HL-60 (cell line): ENCODE results near the gene C1QL1.

Experiments used
- DNase-seq, 2 experiments: peaks; one replicate each; pipeline ENCODE4 v3.0.0-alpha.2; 2010 to 2020; ENCODE audit warnings: low read depth in 1 of 2, low spot score in 1 of 2
- H3K27ac ChIP-seq: fragments of 250-450 bp; sonication (Bioruptor Pico); replicated peaks from 2 replicates; pipeline ENCODE4 v1.5.1; 2020; ENCODE audit warnings: mild to moderate bottlenecking, moderate library complexity
- H3K27me3 ChIP-seq: fragments of 250-450 bp; sonication (Bioruptor Pico); 2 replicates; pipeline ENCODE4 v1.5.1; 2021; ENCODE audit warnings: mild to moderate bottlenecking, moderate library complexity; ENCODE audit not compliant: insufficient read depth, poor library complexity, severe bottlenecking
- H3K4me3 ChIP-seq: replicated peaks from 2 replicates; pipeline ENCODE4 v1.5.1; 2011; ENCODE audit warnings: mild to moderate bottlenecking, control low read depth, low read length; ENCODE audit not compliant: insufficient read depth
- GABPA ChIP-seq: IDR thresholded peaks from 2 replicates; pipeline ENCODE4 v1.6.1; 2012; ENCODE audit warnings: low read depth
- POLR2AphosphoS5 ChIP-seq: IDR thresholded peaks from 2 replicates; pipeline ENCODE4 v1.6.1; 2012; ENCODE audit warnings: low read depth
- SPI1 ChIP-seq: IDR thresholded peaks from 2 replicates; pipeline ENCODE4 v1.6.1; 2012; ENCODE audit warnings: low read depth, mild to moderate bottlenecking, borderline replicate concordance
- TF ChIP-seq, protein P1 (sequence below): IDR thresholded peaks from 2 replicates; pipeline ENCODE4 v1.6.1; 2012; ENCODE audit warnings: low read depth; ENCODE audit not compliant: insufficient replicate concordance
- TF ChIP-seq, protein P2 (sequence below): IDR thresholded peaks from one replicate; pipeline ENCODE4 v1.5.1; 2011; ENCODE audit warnings: low read length, control low read depth, inconsistent platforms; ENCODE audit not compliant: insufficient read depth

C1QL1 gene

DNA sequence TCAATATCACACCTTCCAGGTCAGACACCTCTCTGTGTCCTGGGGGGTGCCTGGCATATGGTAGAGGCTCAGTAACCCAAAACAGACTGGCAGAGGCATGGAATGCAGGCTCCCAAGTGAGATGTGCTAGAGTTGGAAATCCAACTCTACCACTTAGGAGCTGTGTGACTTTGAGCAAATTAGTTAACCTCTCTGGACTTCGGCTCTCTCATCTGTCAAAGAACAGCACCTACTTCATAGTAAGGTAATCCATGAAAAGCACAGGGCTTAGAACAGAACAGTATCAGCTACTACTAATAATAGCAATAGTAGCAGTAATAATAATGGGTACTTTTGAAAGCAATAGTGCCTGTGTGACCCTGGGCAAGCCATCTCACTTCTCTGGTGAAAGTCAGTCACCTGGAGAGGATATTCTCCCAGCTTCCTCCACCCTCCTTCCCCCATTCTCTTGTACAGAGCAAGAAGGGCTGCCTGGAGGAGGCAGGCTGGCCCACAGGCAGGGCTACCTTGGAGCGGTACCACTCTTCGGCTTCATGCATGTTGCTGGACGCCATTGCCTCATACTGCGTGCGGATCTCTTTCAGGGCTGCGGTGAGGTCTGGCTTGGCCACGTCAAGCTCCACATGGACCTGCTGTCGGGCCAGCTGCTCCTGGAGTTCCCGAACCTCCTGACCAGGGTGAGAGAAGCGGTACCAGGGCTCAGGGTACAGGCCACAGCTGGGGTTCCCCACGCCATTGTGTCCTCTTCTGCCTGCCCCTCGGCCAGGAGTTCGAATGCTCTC lies 55.1 kb downstream of the C1QL1 start:
- Histone ChIP-seq H3K4me3 (no peak overlapping the region), H3K27me3 (peaks cover 9% of the 10 kb centered on the region), H3K27ac (no peak overlapping the region)
- TF ChIP-seq SPI1 (no peak), POLR2AphosphoS5 (no peak), GABPA (no peak)
- TF ChIP-seq, protein P1, sequence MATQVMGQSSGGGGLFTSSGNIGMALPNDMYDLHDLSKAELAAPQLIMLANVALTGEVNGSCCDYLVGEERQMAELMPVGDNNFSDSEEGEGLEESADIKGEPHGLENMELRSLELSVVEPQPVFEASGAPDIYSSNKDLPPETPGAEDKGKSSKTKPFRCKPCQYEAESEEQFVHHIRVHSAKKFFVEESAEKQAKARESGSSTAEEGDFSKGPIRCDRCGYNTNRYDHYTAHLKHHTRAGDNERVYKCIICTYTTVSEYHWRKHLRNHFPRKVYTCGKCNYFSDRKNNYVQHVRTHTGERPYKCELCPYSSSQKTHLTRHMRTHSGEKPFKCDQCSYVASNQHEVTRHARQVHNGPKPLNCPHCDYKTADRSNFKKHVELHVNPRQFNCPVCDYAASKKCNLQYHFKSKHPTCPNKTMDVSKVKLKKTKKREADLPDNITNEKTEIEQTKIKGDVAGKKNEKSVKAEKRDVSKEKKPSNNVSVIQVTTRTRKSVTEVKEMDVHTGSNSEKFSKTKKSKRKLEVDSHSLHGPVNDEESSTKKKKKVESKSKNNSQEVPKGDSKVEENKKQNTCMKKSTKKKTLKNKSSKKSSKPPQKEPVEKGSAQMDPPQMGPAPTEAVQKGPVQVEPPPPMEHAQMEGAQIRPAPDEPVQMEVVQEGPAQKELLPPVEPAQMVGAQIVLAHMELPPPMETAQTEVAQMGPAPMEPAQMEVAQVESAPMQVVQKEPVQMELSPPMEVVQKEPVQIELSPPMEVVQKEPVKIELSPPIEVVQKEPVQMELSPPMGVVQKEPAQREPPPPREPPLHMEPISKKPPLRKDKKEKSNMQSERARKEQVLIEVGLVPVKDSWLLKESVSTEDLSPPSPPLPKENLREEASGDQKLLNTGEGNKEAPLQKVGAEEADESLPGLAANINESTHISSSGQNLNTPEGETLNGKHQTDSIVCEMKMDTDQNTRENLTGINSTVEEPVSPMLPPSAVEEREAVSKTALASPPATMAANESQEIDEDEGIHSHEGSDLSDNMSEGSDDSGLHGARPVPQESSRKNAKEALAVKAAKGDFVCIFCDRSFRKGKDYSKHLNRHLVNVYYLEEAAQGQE, result no peak
- TF ChIP-seq, protein P2, sequence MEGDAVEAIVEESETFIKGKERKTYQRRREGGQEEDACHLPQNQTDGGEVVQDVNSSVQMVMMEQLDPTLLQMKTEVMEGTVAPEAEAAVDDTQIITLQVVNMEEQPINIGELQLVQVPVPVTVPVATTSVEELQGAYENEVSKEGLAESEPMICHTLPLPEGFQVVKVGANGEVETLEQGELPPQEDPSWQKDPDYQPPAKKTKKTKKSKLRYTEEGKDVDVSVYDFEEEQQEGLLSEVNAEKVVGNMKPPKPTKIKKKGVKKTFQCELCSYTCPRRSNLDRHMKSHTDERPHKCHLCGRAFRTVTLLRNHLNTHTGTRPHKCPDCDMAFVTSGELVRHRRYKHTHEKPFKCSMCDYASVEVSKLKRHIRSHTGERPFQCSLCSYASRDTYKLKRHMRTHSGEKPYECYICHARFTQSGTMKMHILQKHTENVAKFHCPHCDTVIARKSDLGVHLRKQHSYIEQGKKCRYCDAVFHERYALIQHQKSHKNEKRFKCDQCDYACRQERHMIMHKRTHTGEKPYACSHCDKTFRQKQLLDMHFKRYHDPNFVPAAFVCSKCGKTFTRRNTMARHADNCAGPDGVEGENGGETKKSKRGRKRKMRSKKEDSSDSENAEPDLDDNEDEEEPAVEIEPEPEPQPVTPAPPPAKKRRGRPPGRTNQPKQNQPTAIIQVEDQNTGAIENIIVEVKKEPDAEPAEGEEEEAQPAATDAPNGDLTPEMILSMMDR, result no peak
- no peak for DNase-seq

DNA sequence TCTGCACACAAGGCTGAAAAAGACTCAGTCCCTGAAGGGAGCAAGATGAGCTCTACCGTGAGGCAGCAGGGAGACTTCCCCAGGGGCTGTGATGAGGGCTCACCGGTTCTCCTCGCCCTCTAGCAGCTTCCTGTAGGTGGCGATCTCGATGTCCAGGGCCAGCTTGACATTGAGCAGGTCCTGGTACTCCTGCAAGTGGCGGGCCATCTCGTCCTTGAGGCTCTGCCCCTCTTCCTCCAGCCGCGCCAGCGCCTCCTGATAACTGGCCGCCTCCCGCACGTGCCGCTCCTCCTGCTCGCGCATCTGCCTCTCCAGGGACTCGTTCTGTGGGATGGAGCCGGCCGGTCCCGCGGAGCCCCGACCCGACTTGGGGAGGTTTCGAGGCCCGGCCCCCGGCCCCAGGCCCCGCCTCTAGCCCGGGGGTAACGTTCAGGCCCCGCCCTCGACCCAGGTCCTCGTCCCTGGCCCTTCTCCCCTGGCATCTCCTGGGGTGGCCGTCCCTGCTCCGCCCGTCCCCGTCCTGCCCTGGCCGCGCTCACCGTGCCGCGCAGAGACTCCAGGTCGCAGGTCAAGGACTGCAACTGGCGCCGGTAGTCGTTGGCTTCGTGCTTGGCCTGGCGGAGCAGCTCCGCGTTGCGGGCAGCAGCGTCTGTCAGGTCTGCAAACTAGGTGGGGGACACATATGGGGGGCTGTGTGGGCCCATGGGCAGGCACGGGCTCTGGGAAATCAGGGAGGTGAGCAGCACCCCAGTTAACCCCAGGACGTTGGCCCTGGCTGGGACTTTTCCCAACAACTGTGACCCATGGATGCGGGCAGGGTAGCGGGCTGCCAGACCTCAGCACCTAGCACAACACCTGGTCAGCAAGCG lies 56.7 kb downstream of the C1QL1 start:
- DNase-seq, result peak; percentile 43 to 69
- Histone ChIP-seq H3K27ac (no peak overlapping the region), H3K4me3 (peak overlapping the region; percentile 6; the same call in 1 of the 2 replicates), H3K27me3 (peaks cover 9% of the 10 kb centered on the region)
- TF ChIP-seq, protein P1, result no peak
- TF ChIP-seq, protein P2, result peak; percentile 67

DNA sequence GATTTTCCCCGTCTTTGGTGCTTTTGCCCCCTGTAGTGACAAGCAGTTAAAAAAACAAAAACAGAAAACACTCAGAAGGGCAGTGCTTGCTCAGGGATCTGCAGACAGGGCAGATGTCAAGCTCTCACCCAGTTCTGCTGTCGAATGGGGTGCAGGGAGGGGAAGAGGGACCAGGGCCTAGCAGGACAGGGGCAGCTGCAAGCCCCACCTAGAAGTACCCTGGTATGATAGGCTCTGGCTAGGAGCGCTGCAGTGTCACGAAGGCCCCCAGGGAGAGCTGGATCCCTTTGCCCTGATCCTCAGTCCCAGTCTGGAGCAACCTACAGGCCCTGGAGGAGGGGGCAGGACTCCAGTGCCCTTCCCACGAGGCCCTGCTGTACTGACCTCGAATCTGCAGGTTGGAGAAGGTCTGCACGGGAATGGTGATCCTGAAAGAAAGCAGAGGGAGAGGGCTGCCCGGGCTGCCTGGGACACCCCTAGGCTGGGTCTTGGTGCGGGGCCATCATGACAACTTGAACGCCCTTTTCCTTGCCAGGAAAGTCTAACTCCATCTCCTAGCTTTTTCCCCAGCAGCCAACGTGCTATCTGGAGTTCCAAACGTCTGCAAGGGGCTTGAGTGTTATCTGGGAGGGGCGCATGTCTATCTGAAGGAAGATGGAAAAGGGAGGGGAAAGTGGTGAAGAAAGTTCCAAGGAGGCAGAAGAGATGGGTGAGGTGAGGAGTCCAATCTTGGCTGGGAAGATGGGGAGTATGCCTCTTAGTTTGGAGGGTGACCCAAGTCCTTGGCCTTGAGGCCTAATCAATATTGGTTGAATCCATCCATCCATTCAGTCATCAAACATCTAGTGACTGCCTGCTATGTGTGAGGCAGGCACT lies 57.6 kb downstream of the C1QL1 start:
- peaks cover 9% of the 10 kb centered on the region for H3K27me3 ChIP-seq
- H3K4me3 ChIP-seq, result no peak overlapping the region
- H3K27ac ChIP-seq, result no peak overlapping the region
- TF ChIP-seq, protein P1, result no peak
- DNase-seq, result no peak
